ENCODE results near the gene LDLR. TPM values are rescaled to one million over a fixed set of nuclear protein-coding genes. Genes with fewer than 3 reads are reported as not detected.

LDLR gene
- 35.8 TPM for polyA plus RNA-seq
- long read RNA-seq, donor 1, partial matches to known transcripts = 0 of 4 reads
- long read RNA-seq, donor 1, other reads (novel, unspliced or antisense) = 0 of 4 reads
- long read RNA-seq, donor 2, partial matches to known transcripts = 23 of 26 reads
- long read RNA-seq, donor 2, other reads (novel, unspliced or antisense) = 0 of 26 reads
- long read RNA-seq, donor 3 = 0 reads
- long read RNA-seq, donor 4 = 0 reads
- long read RNA-seq, donor 5, partial matches to known transcripts = 0 of 3 reads
- long read RNA-seq, donor 5, other reads (novel, unspliced or antisense) = 0 of 3 reads
- long read RNA-seq, donor 6, partial matches to known transcripts = 0 of 4 reads
- long read RNA-seq, donor 6, other reads (novel, unspliced or antisense) = 0 of 4 reads
- long read RNA-seq, donor 7, partial matches to known transcripts = 0 of 2 reads
- long read RNA-seq, donor 7, other reads (novel, unspliced or antisense) = 0 of 2 reads
- long read RNA-seq, donor 8, partial matches to known transcripts = 6 of 11 reads
- long read RNA-seq, donor 8, other reads (novel, unspliced or antisense) = 0 of 11 reads
- long read RNA-seq, donor 9, partial matches to known transcripts = 0 of 2 reads
- long read RNA-seq, donor 9, other reads (novel, unspliced or antisense) = 0 of 2 reads
- long read RNA-seq, donor 10, partial matches to known transcripts = 0 of 5 reads
- long read RNA-seq, donor 10, other reads (novel, unspliced or antisense) = 0 of 5 reads
- long read RNA-seq, donor 11, partial matches to known transcripts = 7 of 9 reads
- long read RNA-seq, donor 11, other reads (novel, unspliced or antisense) = 0 of 9 reads

GRCh38 chr19:11089254-11090013 lies at the start of gene LDLR:
Gene LDLR, plus strand, starts transcription at chr19:11089463. Its CDS starts 86 bp downstream, at chr19:11089549.
- H3K27me3 ChIP-seq (ENCODE audit: control insufficient read depth, insufficient read depth, low read length) = no peaks in the 10 kb centered on the region
- peak; percentile 93 to 96 for DNase-seq
- H3K4me3 ChIP-seq (ENCODE audit: low read length) = peak within 1 kb of the TSS; percentile 96
- no CpG with 5 or more reads among the region's 43 CpGs for WGBS (ENCODE audit: insufficient coverage, low lambda C conversion rate)
- H3K4me1 ChIP-seq (ENCODE audit: control insufficient read depth, insufficient read depth, low read length) = peaks cover 35% of the 10 kb centered on the region
- H3K9me3 ChIP-seq (ENCODE audit: control insufficient read depth, low read depth, low read length) = no peaks in the 10 kb centered on the region
- peak within 1 kb of the TSS; percentile 77 for H3K27ac ChIP-seq (ENCODE audit: low read length)
- peaks cover 5% of the 10 kb centered on the region for H3K36me3 ChIP-seq (ENCODE audit: control insufficient read depth, insufficient read depth, low read length)

- no peak for DNase-seq
- 100% methylated on average over 6 of the region's 33 CpGs for WGBS (ENCODE audit: insufficient coverage, low lambda C conversion rate)
- H3K4me1 ChIP-seq (ENCODE audit: control insufficient read depth, insufficient read depth, low read length) = no peaks in the 10 kb centered on the region
- peaks cover 72% of the 10 kb centered on the region for H3K36me3 ChIP-seq (ENCODE audit: control insufficient read depth, insufficient read depth, low read length)
- no peak overlapping the region for H3K27ac ChIP-seq (ENCODE audit: low read length)
- H3K9me3 ChIP-seq (ENCODE audit: control insufficient read depth, low read depth, low read length) = no peaks in the 10 kb centered on the region
- H3K4me3 ChIP-seq (ENCODE audit: low read length) = no peak overlapping the region
- H3K27me3 ChIP-seq (ENCODE audit: control insufficient read depth, insufficient read depth, low read length) = no peaks in the 10 kb centered on the region
Measured at GRCh38 chr19:11041194-11041593, 48.1 kb upstream of the LDLR start.

- no peaks in the 10 kb centered on the region for H3K27me3 ChIP-seq (ENCODE audit: control insufficient read depth, insufficient read depth, low read length)
- H3K4me3 ChIP-seq (ENCODE audit: low read length) = no peak overlapping the region
- H3K27ac ChIP-seq (ENCODE audit: low read length) = no peak overlapping the region
- H3K4me1 ChIP-seq (ENCODE audit: control insufficient read depth, insufficient read depth, low read length) = no peaks in the 10 kb centered on the region
- peaks cover 69% of the 10 kb centered on the region for H3K36me3 ChIP-seq (ENCODE audit: control insufficient read depth, insufficient read depth, low read length)
- WGBS (ENCODE audit: insufficient coverage, low lambda C conversion rate) = 100% methylated on average over 1 of the region's 13 CpGs
- DNase-seq = no peak
- no peaks in the 10 kb centered on the region for H3K9me3 ChIP-seq (ENCODE audit: control insufficient read depth, low read depth, low read length)
Measured at GRCh38 chr19:11041966-11042627, 47.2 kb upstream of the LDLR start.

- Histone ChIP-seq H3K27ac (ENCODE audit: low read length) (no peak overlapping the region), H3K9me3 (ENCODE audit: control insufficient read depth, low read depth, low read length) (no peaks in the 10 kb centered on the region), H3K4me1 (ENCODE audit: control insufficient read depth, insufficient read depth, low read length) (no peaks in the 10 kb centered on the region), H3K27me3 (ENCODE audit: control insufficient read depth, insufficient read depth, low read length) (no peaks in the 10 kb centered on the region), H3K4me3 (ENCODE audit: low read length) (no peak overlapping the region), H3K36me3 (ENCODE audit: control insufficient read depth, insufficient read depth, low read length) (peaks cover 67% of the 10 kb centered on the region)
- no CpG with 5 or more reads among the region's 10 CpGs for WGBS (ENCODE audit: insufficient coverage, low lambda C conversion rate)
- DNase-seq = no peak
Measured at GRCh38 chr19:11044431-11044830, 44.8 kb upstream of the LDLR start.

- H3K27ac ChIP-seq (ENCODE audit: low read length) = no peak overlapping the region
- WGBS (ENCODE audit: insufficient coverage, low lambda C conversion rate) = no CpG with 5 or more reads among the region's 4 CpGs
- no peak for DNase-seq
- no peaks in the 10 kb centered on the region for H3K27me3 ChIP-seq (ENCODE audit: control insufficient read depth, insufficient read depth, low read length)
- no peaks in the 10 kb centered on the region for H3K9me3 ChIP-seq (ENCODE audit: control insufficient read depth, low read depth, low read length)
- H3K4me3 ChIP-seq (ENCODE audit: low read length) = no peak overlapping the region
- H3K4me1 ChIP-seq (ENCODE audit: control insufficient read depth, insufficient read depth, low read length) = no peaks in the 10 kb centered on the region
- H3K36me3 ChIP-seq (ENCODE audit: control insufficient read depth, insufficient read depth, low read length) = peaks cover 73% of the 10 kb centered on the region
Measured at GRCh38 chr19:11045536-11045935, 43.7 kb upstream of the LDLR start.

- Histone ChIP-seq H3K4me1 (ENCODE audit: control insufficient read depth, insufficient read depth, low read length) (no peaks in the 10 kb centered on the region), H3K27ac (ENCODE audit: low read length) (no peak overlapping the region), H3K36me3 (ENCODE audit: control insufficient read depth, insufficient read depth, low read length) (peaks cover 68% of the 10 kb centered on the region), H3K27me3 (ENCODE audit: control insufficient read depth, insufficient read depth, low read length) (no peaks in the 10 kb centered on the region), H3K4me3 (ENCODE audit: low read length) (no peak overlapping the region), H3K9me3 (ENCODE audit: control insufficient read depth, low read depth, low read length) (no peaks in the 10 kb centered on the region)
- no CpG with 5 or more reads among the region's 14 CpGs for WGBS (ENCODE audit: insufficient coverage, low lambda C conversion rate)
- no peak for DNase-seq
Measured at GRCh38 chr19:11046605-11047354, 42.5 kb upstream of the LDLR start.

- no peak for DNase-seq
- Histone ChIP-seq H3K9me3 (ENCODE audit: control insufficient read depth, low read depth, low read length) (no peaks in the 10 kb centered on the region), H3K4me1 (ENCODE audit: control insufficient read depth, insufficient read depth, low read length) (no peaks in the 10 kb centered on the region), H3K36me3 (ENCODE audit: control insufficient read depth, insufficient read depth, low read length) (peaks cover 66% of the 10 kb centered on the region), H3K4me3 (ENCODE audit: low read length) (no peak overlapping the region), H3K27me3 (ENCODE audit: control insufficient read depth, insufficient read depth, low read length) (no peaks in the 10 kb centered on the region), H3K27ac (ENCODE audit: low read length) (no peak overlapping the region)
- no CpG with 5 or more reads among the region's 4 CpGs for WGBS (ENCODE audit: insufficient coverage, low lambda C conversion rate)
Measured at GRCh38 chr19:11047866-11048265, 41.4 kb upstream of the LDLR start.

GRCh38 chr19:11050323-11051114 lies 38.7 kb upstream of the LDLR start:
- peaks cover 61% of the 10 kb centered on the region for H3K36me3 ChIP-seq (ENCODE audit: control insufficient read depth, insufficient read depth, low read length)
- WGBS (ENCODE audit: insufficient coverage, low lambda C conversion rate) = no CpG with 5 or more reads among the region's 9 CpGs
- no peaks in the 10 kb centered on the region for H3K27me3 ChIP-seq (ENCODE audit: control insufficient read depth, insufficient read depth, low read length)
- no peaks in the 10 kb centered on the region for H3K4me1 ChIP-seq (ENCODE audit: control insufficient read depth, insufficient read depth, low read length)
- H3K27ac ChIP-seq (ENCODE audit: low read length) = no peak overlapping the region
- H3K4me3 ChIP-seq (ENCODE audit: low read length) = no peak overlapping the region
- H3K9me3 ChIP-seq (ENCODE audit: control insufficient read depth, low read depth, low read length) = no peaks in the 10 kb centered on the region
- DNase-seq = no peak

- DNase-seq = no peak
- no CpG with 5 or more reads among the region's 4 CpGs for WGBS (ENCODE audit: insufficient coverage, low lambda C conversion rate)
- H3K4me3 ChIP-seq (ENCODE audit: low read length) = no peak overlapping the region
- H3K9me3 ChIP-seq (ENCODE audit: control insufficient read depth, low read depth, low read length) = no peaks in the 10 kb centered on the region
- no peaks in the 10 kb centered on the region for H3K27me3 ChIP-seq (ENCODE audit: control insufficient read depth, insufficient read depth, low read length)
- peaks cover 66% of the 10 kb centered on the region for H3K36me3 ChIP-seq (ENCODE audit: control insufficient read depth, insufficient read depth, low read length)
- no peak overlapping the region for H3K27ac ChIP-seq (ENCODE audit: low read length)
- H3K4me1 ChIP-seq (ENCODE audit: control insufficient read depth, insufficient read depth, low read length) = no peaks in the 10 kb centered on the region
Measured at GRCh38 chr19:11053817-11054195, 35.5 kb upstream of the LDLR start.

Data from large intestine (tissue), 12 donors.